ENCODE measurements around the gene CHIA.

CHIA gene

GRCh38 chr1:111290630-111291029 lies at the start of gene CHIA:
Gene CHIA (plus strand): TSS chr1:111290851. CDS start chr1:111310468, 19,617 bp downstream.
- H3K9ac ChIP-seq, result no peak within 1 kb of the TSS
- TF ChIP-seq CTCF (IDR thresholded peaks at IDR 0.05), result no peak
- no peak within 1 kb of the TSS for H3K4me3 ChIP-seq (ENCODE audit: low read depth, low read length)
- no peaks in the 10 kb centered on the region for H3K9me3 ChIP-seq (ENCODE audit: control insufficient read depth, low read length)
- H3K79me2 ChIP-seq, result no peaks in the 10 kb centered on the region
- H3K27me3 ChIP-seq (ENCODE audit: control insufficient read depth, insufficient read depth, low read length), result no peaks in the 10 kb centered on the region
- H2AFZ ChIP-seq, result no peak within 1 kb of the TSS
- no peak within 1 kb of the TSS for H3K27ac ChIP-seq
- H3K4me1 ChIP-seq, result peaks cover 5% of the 10 kb centered on the region
- no peaks in the 10 kb centered on the region for H3K36me3 ChIP-seq (ENCODE audit: control insufficient read depth, insufficient read depth, low read length)
- H3K4me2 ChIP-seq (ENCODE audit: low read length), result no peak within 1 kb of the TSS

GRCh38 chr1:111241797-111242196 lies 48.9 kb upstream of the CHIA start:
- H3K36me3 ChIP-seq (ENCODE audit: control insufficient read depth, insufficient read depth, low read length), result no peaks in the 10 kb centered on the region

GRCh38 chr1:111242805-111243523 lies 47.7 kb upstream of the CHIA start:
- Histone ChIP-seq H3K9ac (no peak overlapping the region), H3K79me2 (no peaks in the 10 kb centered on the region), H3K27ac (no peak overlapping the region), H2AFZ (no peak overlapping the region), H3K4me1 (peaks cover 16% of the 10 kb centered on the region), H3K9me3 (ENCODE audit: control insufficient read depth, low read length) (no peaks in the 10 kb centered on the region), H3K4me2 (ENCODE audit: low read length) (no peak overlapping the region), H3K27me3 (ENCODE audit: control insufficient read depth, insufficient read depth, low read length) (no peaks in the 10 kb centered on the region), H3K4me3 (ENCODE audit: low read depth, low read length) (no peak overlapping the region), H3K36me3 (ENCODE audit: control insufficient read depth, insufficient read depth, low read length) (no peaks in the 10 kb centered on the region)
- no peak for TF ChIP-seq CTCF (IDR thresholded peaks at IDR 0.05)

More at GRCh38 chr1:111241797-111242196, 48.9 kb upstream of the CHIA start:
- Histone ChIP-seq H3K4me3 (ENCODE audit: low read depth, low read length) (no peak overlapping the region), H3K9ac (no peak overlapping the region), H3K79me2 (no peaks in the 10 kb centered on the region), H3K27me3 (ENCODE audit: control insufficient read depth, insufficient read depth, low read length) (no peaks in the 10 kb centered on the region), H3K9me3 (ENCODE audit: control insufficient read depth, low read length) (no peaks in the 10 kb centered on the region), H3K4me2 (ENCODE audit: low read length) (no peak overlapping the region), H3K4me1 (peaks cover 17% of the 10 kb centered on the region), H3K27ac (no peak overlapping the region), H2AFZ (no peak overlapping the region)
- TF ChIP-seq CTCF (IDR thresholded peaks at IDR 0.05), result no peak

- Histone ChIP-seq H3K4me2 (ENCODE audit: low read length) (no peak overlapping the region), H3K36me3 (ENCODE audit: control insufficient read depth, insufficient read depth, low read length) (no peaks in the 10 kb centered on the region), H3K9ac (no peak overlapping the region), H2AFZ (peak overlapping the region; percentile 43), H3K4me1 (peaks cover 32% of the 10 kb centered on the region), H3K27ac (peak overlapping the region; percentile 39), H3K9me3 (ENCODE audit: control insufficient read depth, low read length) (no peaks in the 10 kb centered on the region), H3K27me3 (ENCODE audit: control insufficient read depth, insufficient read depth, low read length) (no peaks in the 10 kb centered on the region), H3K4me3 (ENCODE audit: low read depth, low read length) (no peak overlapping the region), H3K79me2 (no peaks in the 10 kb centered on the region)
- TF ChIP-seq CTCF (IDR thresholded peaks at IDR 0.05), result no peak
These were observed 43.4 kb upstream of the CHIA start for GRCh38 chr1:111247125-111247838.

Data from parathyroid adenoma (tissue), 2 donors.